Placental epithelial cell (primary cell): ENCODE data around the gene MRPS24. TPM values are rescaled to one million over a fixed set of nuclear protein-coding genes. Genes with fewer than 3 reads are reported as not detected.
A peak's percentile ranks its signal among the peaks of the same experiment; 100 is the strongest.

ENCODE experiments used
- small RNA-seq: library from RNA; depleted of rRNA; stranded (forward); fragments of <200 nt; gene quantifications from one replicate; pipeline ENCODE3, GENCODE V24; 2012
- total RNA-seq: library from RNA; depleted of rRNA; stranded (reverse); fragments of >200 nt; gene quantifications from 2 replicates; pipeline ENCODE4 v1.2.3, GENCODE V29; 2012

The MRPS24 gene
- 84.0 and 121 TPM in 2 replicates for total RNA-seq

GRCh38 chr7:43869006-43869866 is at the start of gene MRPS24:
MRPS24 (minus strand) TSS chr7:43869517; CDS start chr7:43869495, 22 bp downstream.

GRCh38 chr7:43906331-43907010 is 37.2 kb upstream of the MRPS24 start, which contains the start of gene URGCP:
URGCP (minus strand) TSS chr7:43906596; CDS start chr7:43906575, 21 bp downstream.

Small RNAs within 50 kb of the gene (small RNA-seq; reads per million reads assigned to genes)
- 0.69 reads per million, percentile 41 among the genes with 10 or more reads in this experiment for gene MRPS24

Other genes with a start within 250 kb of the MRPS24 start
- 22.0 and 50.9 TPM in 2 replicates for gene COA1, start 140.0 kb downstream of the MRPS24 start, total RNA-seq
- gene BLVRA, start 110.8 kb downstream of the MRPS24 start, total RNA-seq = 6.1 and 7.5 TPM in 2 replicates
- gene URGCP, start 37.1 kb upstream of the MRPS24 start, total RNA-seq = 18.7 and 24.3 TPM in 2 replicates
- 1.6 and 5.4 TPM in 2 replicates for gene UBE2D4, start 56.9 kb upstream of the MRPS24 start, total RNA-seq
- not detected in 2 replicates for gene SPDYE1, start 128.4 kb upstream of the MRPS24 start, total RNA-seq
- 68.7 and 125 TPM in 2 replicates for gene DBNL, start 175.2 kb upstream of the MRPS24 start, total RNA-seq
- gene PGAM2, start 196.1 kb upstream of the MRPS24 start, total RNA-seq = not detected in 2 replicates
- 20.0 and 25.1 TPM in 2 replicates for gene POLM, start 213.0 kb upstream of the MRPS24 start, total RNA-seq
- 1.4 and 5.5 TPM in 2 replicates for gene AEBP1, start 234.8 kb upstream of the MRPS24 start, total RNA-seq